ENCODE data around the gene UBR7.

Gene UBR7

DNA sequence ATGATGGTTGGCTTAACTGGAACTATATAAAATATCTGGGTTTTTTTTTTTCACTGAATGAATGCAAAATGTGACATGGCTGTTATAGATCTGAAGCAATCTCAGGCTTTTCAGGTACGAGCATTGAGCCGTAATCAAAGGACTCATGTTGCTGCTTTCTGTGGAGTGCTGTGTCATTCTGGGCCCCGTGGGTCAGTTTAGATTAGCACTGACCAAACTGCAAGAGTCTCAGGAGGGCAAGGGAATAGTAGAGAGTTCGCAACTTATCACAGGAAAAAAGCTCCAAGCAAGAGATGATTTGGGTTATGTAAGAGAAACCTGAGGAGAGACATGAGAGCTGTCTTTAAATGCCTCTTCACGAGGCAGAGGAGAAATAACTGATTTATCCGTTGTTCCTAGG lies 59.1 kb downstream of the UBR7 start:
- no peak overlapping the region for H2AFZ ChIP-seq (ENCODE audit: low read length)
- H3K9ac ChIP-seq (ENCODE audit: low read depth, low read length, poor library complexity, severe bottlenecking): no peak overlapping the region
- no peak overlapping the region for H3K4me3 ChIP-seq (ENCODE audit: low read length, poor library complexity, severe bottlenecking)
- no peaks in the 10 kb centered on the region for H3K9me2 ChIP-seq (replicated peaks; ENCODE audit: low read depth, low read length)
- H3K4me1 ChIP-seq (ENCODE audit: insufficient read depth, low read length, poor library complexity, severe bottlenecking): no peaks in the 10 kb centered on the region
- no peaks in the 10 kb centered on the region for H3K27me3 ChIP-seq (ENCODE audit: insufficient read depth, low read length, poor library complexity, severe bottlenecking)
- H3K79me2 ChIP-seq (ENCODE audit: insufficient read depth, low read length): peaks cover 44% of the 10 kb centered on the region
- no peaks in the 10 kb centered on the region for H3F3A ChIP-seq (ENCODE audit: low read depth)
- H3K9me3 ChIP-seq (ENCODE audit: insufficient read depth, low read depth, low read length): no peaks in the 10 kb centered on the region
- peaks cover 37% of the 10 kb centered on the region for H3K36me3 ChIP-seq (ENCODE audit: insufficient read depth, low read length)
- peaks cover 5% of the 10 kb centered on the region for H4K20me1 ChIP-seq (ENCODE audit: insufficient read depth, low read length, poor library complexity, severe bottlenecking)
- no peak overlapping the region for H3K4me2 ChIP-seq (ENCODE audit: low read depth, low read length, poor library complexity, severe bottlenecking)
- TF ChIP-seq CTCF (conservative IDR thresholded peaks at IDR 0.05; ENCODE audit: low read length) (no peak), EZH2phosphoT487 (IDR thresholded peaks at IDR 0.05; ENCODE audit: borderline replicate concordance) (no peak)

- Histone ChIP-seq H3K4me1 (ENCODE audit: insufficient read depth, low read length, poor library complexity, severe bottlenecking) (no peaks in the 10 kb centered on the region), H4K20me1 (ENCODE audit: insufficient read depth, low read length, poor library complexity, severe bottlenecking) (peaks cover 5% of the 10 kb centered on the region), H3K27me3 (ENCODE audit: insufficient read depth, low read length, poor library complexity, severe bottlenecking) (no peaks in the 10 kb centered on the region), H3K9me2 (replicated peaks; ENCODE audit: low read depth, low read length) (no peaks in the 10 kb centered on the region), H3K9ac (ENCODE audit: low read depth, low read length, poor library complexity, severe bottlenecking) (no peak overlapping the region), H3K36me3 (ENCODE audit: insufficient read depth, low read length) (peaks cover 26% of the 10 kb centered on the region; the same call in 1 of the 2 replicates), H3F3A (ENCODE audit: low read depth) (no peaks in the 10 kb centered on the region), H3K4me2 (ENCODE audit: low read depth, low read length, poor library complexity, severe bottlenecking) (no peak overlapping the region), H3K79me2 (ENCODE audit: insufficient read depth, low read length) (peaks cover 51% of the 10 kb centered on the region), H3K4me3 (ENCODE audit: low read length, poor library complexity, severe bottlenecking) (no peak overlapping the region), H2AFZ (ENCODE audit: low read length) (no peak overlapping the region), H3K9me3 (ENCODE audit: insufficient read depth, low read depth, low read length) (no peaks in the 10 kb centered on the region)
- TF ChIP-seq CTCF (conservative IDR thresholded peaks at IDR 0.05; ENCODE audit: low read length) (no peak), EZH2phosphoT487 (IDR thresholded peaks at IDR 0.05; ENCODE audit: borderline replicate concordance) (no peak)
These were observed 60.2 kb downstream of the UBR7 start for GRCh38 chr14:93267149-93267711.

GRCh38 chr14:93268406-93268805 lies 61.4 kb downstream of the UBR7 start:
- TF ChIP-seq CTCF (conservative IDR thresholded peaks at IDR 0.05; ENCODE audit: low read length): no peak
- no peak for TF ChIP-seq EZH2phosphoT487 (IDR thresholded peaks at IDR 0.05; ENCODE audit: borderline replicate concordance)
- peaks cover 15% of the 10 kb centered on the region; the same call in 1 of the 2 replicates for H3K36me3 ChIP-seq (ENCODE audit: insufficient read depth, low read length)

More at GRCh38 chr14:93268406-93268805, 61.4 kb downstream of the UBR7 start:
- H3K4me1 ChIP-seq (ENCODE audit: insufficient read depth, low read length, poor library complexity, severe bottlenecking): no peaks in the 10 kb centered on the region
- H3K9ac ChIP-seq (ENCODE audit: low read depth, low read length, poor library complexity, severe bottlenecking): no peak overlapping the region
- H4K20me1 ChIP-seq (ENCODE audit: insufficient read depth, low read length, poor library complexity, severe bottlenecking): peaks cover 10% of the 10 kb centered on the region
- H3K27me3 ChIP-seq (ENCODE audit: insufficient read depth, low read length, poor library complexity, severe bottlenecking): no peaks in the 10 kb centered on the region
- H2AFZ ChIP-seq (ENCODE audit: low read length): no peak overlapping the region
- no peaks in the 10 kb centered on the region for H3F3A ChIP-seq (ENCODE audit: low read depth)
- no peak overlapping the region for H3K4me2 ChIP-seq (ENCODE audit: low read depth, low read length, poor library complexity, severe bottlenecking)
- H3K4me3 ChIP-seq (ENCODE audit: low read length, poor library complexity, severe bottlenecking): no peak overlapping the region
- no peaks in the 10 kb centered on the region for H3K9me3 ChIP-seq (ENCODE audit: insufficient read depth, low read depth, low read length)
- peaks cover 58% of the 10 kb centered on the region for H3K79me2 ChIP-seq (ENCODE audit: insufficient read depth, low read length)
- H3K9me2 ChIP-seq (replicated peaks; ENCODE audit: low read depth, low read length): no peaks in the 10 kb centered on the region
